ENCODE measurements around the gene KLK11.

The KLK11 gene

GRCh38 chr19:51044327-51044726 lies 17.9 kb upstream of the KLK11 start:
- TF ChIP-seq SUZ12 (IDR thresholded peaks at IDR 0.05; ENCODE audit: extremely low read depth, insufficient read depth, insufficient read length) (no peak), ZNF274 (IDR thresholded peaks at IDR 0.05; ENCODE audit: low read depth, low read length) (no peak), YY1 (IDR thresholded peaks at IDR 0.05; ENCODE audit: insufficient read depth, insufficient read length) (no peak)
- DNase-seq (ENCODE audit: low read depth, low spot score) = no peak
- Histone ChIP-seq H3K27me3 (ENCODE audit: insufficient read depth, insufficient read length) (no peaks in the 10 kb centered on the region), H3K4me3 (ENCODE audit: insufficient read length, low read depth) (no peak overlapping the region), H3K9ac (ENCODE audit: insufficient read length, low read depth) (no peak overlapping the region), H3K4me1 (ENCODE audit: insufficient read depth, insufficient read length) (no peaks in the 10 kb centered on the region), H3K36me3 (ENCODE audit: insufficient read depth, insufficient read length, low read length) (no peaks in the 10 kb centered on the region), H3K9me3 (ENCODE audit: insufficient read depth, low read length) (no peaks in the 10 kb centered on the region)

GRCh38 chr19:51043497-51043896 lies 17.1 kb upstream of the KLK11 start:
- no peaks in the 10 kb centered on the region for H3K4me1 ChIP-seq (ENCODE audit: insufficient read depth, insufficient read length)
- no peaks in the 10 kb centered on the region for H3K36me3 ChIP-seq (ENCODE audit: insufficient read depth, insufficient read length, low read length)
- no peak overlapping the region for H3K9ac ChIP-seq (ENCODE audit: insufficient read length, low read depth)
- H3K27me3 ChIP-seq (ENCODE audit: insufficient read depth, insufficient read length) = no peaks in the 10 kb centered on the region
- no peaks in the 10 kb centered on the region for H3K9me3 ChIP-seq (ENCODE audit: insufficient read depth, low read length)
- H3K4me3 ChIP-seq (ENCODE audit: insufficient read length, low read depth) = no peak overlapping the region
- no peak for DNase-seq (ENCODE audit: low read depth, low spot score)
- TF ChIP-seq ZNF274 (IDR thresholded peaks at IDR 0.05; ENCODE audit: low read depth, low read length) = no peak
- no peak for TF ChIP-seq SUZ12 (IDR thresholded peaks at IDR 0.05; ENCODE audit: extremely low read depth, insufficient read depth, insufficient read length)
- TF ChIP-seq YY1 (IDR thresholded peaks at IDR 0.05; ENCODE audit: insufficient read depth, insufficient read length) = no peak

GRCh38 chr19:51040151-51040550 lies 13.7 kb upstream of the KLK11 start:
- no peaks in the 10 kb centered on the region for H3K4me1 ChIP-seq (ENCODE audit: insufficient read depth, insufficient read length)
- no peak overlapping the region for H3K9ac ChIP-seq (ENCODE audit: insufficient read length, low read depth)
- no peaks in the 10 kb centered on the region for H3K27me3 ChIP-seq (ENCODE audit: insufficient read depth, insufficient read length)
- no peak for DNase-seq (ENCODE audit: low read depth, low spot score)
- no peaks in the 10 kb centered on the region for H3K36me3 ChIP-seq (ENCODE audit: insufficient read depth, insufficient read length, low read length)
- TF ChIP-seq SUZ12 (IDR thresholded peaks at IDR 0.05; ENCODE audit: extremely low read depth, insufficient read depth, insufficient read length) = no peak
- no peak for TF ChIP-seq YY1 (IDR thresholded peaks at IDR 0.05; ENCODE audit: insufficient read depth, insufficient read length)
- no peak for TF ChIP-seq ZNF274 (IDR thresholded peaks at IDR 0.05; ENCODE audit: low read depth, low read length)
- H3K9me3 ChIP-seq (ENCODE audit: insufficient read depth, low read length) = no peaks in the 10 kb centered on the region
- no peak overlapping the region for H3K4me3 ChIP-seq (ENCODE audit: insufficient read length, low read depth)

GRCh38 chr19:51036519-51036918 lies 10.1 kb upstream of the KLK11 start:
- Histone ChIP-seq H3K9me3 (ENCODE audit: insufficient read depth, low read length) (no peaks in the 10 kb centered on the region), H3K36me3 (ENCODE audit: insufficient read depth, insufficient read length, low read length) (no peaks in the 10 kb centered on the region), H3K4me3 (ENCODE audit: insufficient read length, low read depth) (no peak overlapping the region), H3K27me3 (ENCODE audit: insufficient read depth, insufficient read length) (no peaks in the 10 kb centered on the region), H3K4me1 (ENCODE audit: insufficient read depth, insufficient read length) (no peaks in the 10 kb centered on the region), H3K9ac (ENCODE audit: insufficient read length, low read depth) (no peak overlapping the region)
- TF ChIP-seq YY1 (IDR thresholded peaks at IDR 0.05; ENCODE audit: insufficient read depth, insufficient read length) = no peak
- no peak for TF ChIP-seq ZNF274 (IDR thresholded peaks at IDR 0.05; ENCODE audit: low read depth, low read length)
- TF ChIP-seq SUZ12 (IDR thresholded peaks at IDR 0.05; ENCODE audit: extremely low read depth, insufficient read depth, insufficient read length) = no peak
- no peak for DNase-seq (ENCODE audit: low read depth, low spot score)

GRCh38 chr19:51034704-51035103 lies 8.3 kb upstream of the KLK11 start, which contains the start of gene KLK12:
Gene KLK12 (minus strand): TSS chr19:51035002. CDS start chr19:51034621, 381 bp downstream.
- Histone ChIP-seq H3K4me1 (ENCODE audit: insufficient read depth, insufficient read length) (no peaks in the 10 kb centered on the region), H3K9ac (ENCODE audit: insufficient read length, low read depth) (no peak within 1 kb of the TSS), H3K36me3 (ENCODE audit: insufficient read depth, insufficient read length, low read length) (no peaks in the 10 kb centered on the region), H3K27me3 (ENCODE audit: insufficient read depth, insufficient read length) (no peaks in the 10 kb centered on the region), H3K4me3 (ENCODE audit: insufficient read length, low read depth) (no peak within 1 kb of the TSS), H3K9me3 (ENCODE audit: insufficient read depth, low read length) (no peaks in the 10 kb centered on the region)
- TF ChIP-seq ZNF274 (IDR thresholded peaks at IDR 0.05; ENCODE audit: low read depth, low read length) (no peak), SUZ12 (IDR thresholded peaks at IDR 0.05; ENCODE audit: extremely low read depth, insufficient read depth, insufficient read length) (no peak), YY1 (IDR thresholded peaks at IDR 0.05; ENCODE audit: insufficient read depth, insufficient read length) (no peak)
- DNase-seq (ENCODE audit: low read depth, low spot score) = no peak

- no peak for DNase-seq (ENCODE audit: low read depth, low spot score)
- no peak for TF ChIP-seq ZNF274 (IDR thresholded peaks at IDR 0.05; ENCODE audit: low read depth, low read length)
- TF ChIP-seq SUZ12 (IDR thresholded peaks at IDR 0.05; ENCODE audit: extremely low read depth, insufficient read depth, insufficient read length) = no peak
- TF ChIP-seq YY1 (IDR thresholded peaks at IDR 0.05; ENCODE audit: insufficient read depth, insufficient read length) = no peak
- Histone ChIP-seq H3K27me3 (ENCODE audit: insufficient read depth, insufficient read length) (no peaks in the 10 kb centered on the region), H3K36me3 (ENCODE audit: insufficient read depth, insufficient read length, low read length) (no peaks in the 10 kb centered on the region), H3K9ac (ENCODE audit: insufficient read length, low read depth) (no peak overlapping the region), H3K4me1 (ENCODE audit: insufficient read depth, insufficient read length) (peaks cover 7% of the 10 kb centered on the region), H3K4me3 (ENCODE audit: insufficient read length, low read depth) (no peak overlapping the region), H3K9me3 (ENCODE audit: insufficient read depth, low read length) (no peaks in the 10 kb centered on the region)
These were observed 5.4 kb upstream of the KLK11 start for GRCh38 chr19:51031880-51032225.

- no peak for DNase-seq (ENCODE audit: low read depth, low spot score)
- no peaks in the 10 kb centered on the region for H3K27me3 ChIP-seq (ENCODE audit: insufficient read depth, insufficient read length)
These were observed 4.9 kb upstream of the KLK11 start for GRCh38 chr19:51031220-51031879.

More at GRCh38 chr19:51031220-51031879, 4.9 kb upstream of the KLK11 start:
- TF ChIP-seq ZNF274 (IDR thresholded peaks at IDR 0.05; ENCODE audit: low read depth, low read length) (no peak), YY1 (IDR thresholded peaks at IDR 0.05; ENCODE audit: insufficient read depth, insufficient read length) (no peak)
- Histone ChIP-seq H3K36me3 (ENCODE audit: insufficient read depth, insufficient read length, low read length) (no peaks in the 10 kb centered on the region), H3K4me1 (ENCODE audit: insufficient read depth, insufficient read length) (peaks cover 7% of the 10 kb centered on the region), H3K9ac (ENCODE audit: insufficient read length, low read depth) (no peak overlapping the region), H3K9me3 (ENCODE audit: insufficient read depth, low read length) (no peaks in the 10 kb centered on the region), H3K4me3 (ENCODE audit: insufficient read length, low read depth) (no peak overlapping the region)
